Coronary artery (tissue), 2 donors: Measurements from ENCODE around the gene BGN.

Source experiments
- DNase-seq: peaks from one replicate; pipeline ENCODE4 v3.0.0-alpha.2; 2017; ENCODE audit warnings: low spot score
- H3K27ac ChIP-seq, 2 donors: fragments of 200-600 bp; sonication (generic); one replicate each; pipeline ENCODE4 v1.5.1; 2016 to 2019
- H3K4me3 ChIP-seq: fragments of 200-600 bp; sonication (generic); 2 replicates; pipeline ENCODE4 v1.5.1; 2016; ENCODE audit warnings: mild to moderate bottlenecking, moderate library complexity
- TF ChIP-seq, protein P1 (sequence below): fragments of 200-600 bp; sonication (generic); IDR thresholded peaks from one replicate; pipeline ENCODE4 v1.5.1; 2019; ENCODE audit warnings: antibody characterized with exemption

BGN gene

DNA sequence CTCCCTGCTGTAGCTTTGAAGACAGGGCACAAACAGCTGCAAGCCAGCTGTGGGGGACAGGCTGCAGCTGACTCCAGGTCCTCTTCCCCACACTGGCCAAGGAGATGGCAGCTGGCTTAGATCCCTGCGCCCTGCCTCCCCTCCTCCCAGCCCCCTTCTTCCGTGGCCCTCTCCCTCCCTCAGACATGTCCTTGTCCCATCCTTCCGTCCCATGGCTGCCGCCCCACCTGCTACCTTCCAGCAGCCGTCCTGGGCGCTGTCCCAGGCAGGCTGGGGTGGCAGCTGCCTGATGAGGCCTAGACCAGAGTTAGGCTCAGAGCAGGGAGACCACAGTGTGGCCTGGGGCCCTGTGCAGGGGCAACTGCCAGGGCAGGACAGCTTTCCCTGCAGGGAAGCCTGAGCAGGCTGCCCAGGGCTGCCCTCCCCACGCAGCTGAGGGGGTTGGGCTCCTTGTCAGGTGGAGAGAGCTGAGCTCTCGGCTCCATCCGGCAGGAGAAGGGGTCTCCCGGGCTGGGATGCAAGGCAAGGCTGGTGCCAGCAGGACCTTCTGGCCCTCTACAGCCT is 3.3 kb upstream of the BGN start:
- Histone ChIP-seq H3K4me3 (no peak overlapping the region), H3K27ac (peak overlapping the region in 1 of 2 donors; percentile 97)
- DNase-seq, result no peak
- TF ChIP-seq, protein P1, sequence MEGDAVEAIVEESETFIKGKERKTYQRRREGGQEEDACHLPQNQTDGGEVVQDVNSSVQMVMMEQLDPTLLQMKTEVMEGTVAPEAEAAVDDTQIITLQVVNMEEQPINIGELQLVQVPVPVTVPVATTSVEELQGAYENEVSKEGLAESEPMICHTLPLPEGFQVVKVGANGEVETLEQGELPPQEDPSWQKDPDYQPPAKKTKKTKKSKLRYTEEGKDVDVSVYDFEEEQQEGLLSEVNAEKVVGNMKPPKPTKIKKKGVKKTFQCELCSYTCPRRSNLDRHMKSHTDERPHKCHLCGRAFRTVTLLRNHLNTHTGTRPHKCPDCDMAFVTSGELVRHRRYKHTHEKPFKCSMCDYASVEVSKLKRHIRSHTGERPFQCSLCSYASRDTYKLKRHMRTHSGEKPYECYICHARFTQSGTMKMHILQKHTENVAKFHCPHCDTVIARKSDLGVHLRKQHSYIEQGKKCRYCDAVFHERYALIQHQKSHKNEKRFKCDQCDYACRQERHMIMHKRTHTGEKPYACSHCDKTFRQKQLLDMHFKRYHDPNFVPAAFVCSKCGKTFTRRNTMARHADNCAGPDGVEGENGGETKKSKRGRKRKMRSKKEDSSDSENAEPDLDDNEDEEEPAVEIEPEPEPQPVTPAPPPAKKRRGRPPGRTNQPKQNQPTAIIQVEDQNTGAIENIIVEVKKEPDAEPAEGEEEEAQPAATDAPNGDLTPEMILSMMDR, result no peak

DNA sequence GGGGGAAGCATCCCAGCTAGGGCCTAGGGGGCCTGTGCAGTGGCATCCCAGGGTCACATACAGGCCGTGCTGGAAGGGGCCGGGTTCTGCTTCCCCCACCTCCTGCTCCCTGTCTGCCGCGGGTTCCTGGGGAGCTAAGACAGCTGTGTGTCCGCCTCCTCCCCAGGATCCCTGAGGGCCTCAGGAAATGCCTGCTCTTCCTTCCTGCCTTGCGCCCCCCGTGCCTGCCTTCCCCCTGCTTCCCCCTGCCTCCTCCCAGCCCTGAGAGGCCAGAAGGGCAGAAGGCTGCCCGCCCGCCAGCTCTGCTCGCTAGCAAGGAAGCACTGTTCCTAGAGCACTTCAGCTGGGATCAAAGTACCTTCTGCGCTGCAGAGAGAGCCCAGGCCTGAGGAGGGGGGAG is 2.9 kb upstream of the BGN start:
- no peak for DNase-seq
- TF ChIP-seq, protein P1, result no peak
- H3K27ac ChIP-seq, result peak overlapping the region in 1 of 2 donors; percentile 97
- no peak overlapping the region for H3K4me3 ChIP-seq

DNA sequence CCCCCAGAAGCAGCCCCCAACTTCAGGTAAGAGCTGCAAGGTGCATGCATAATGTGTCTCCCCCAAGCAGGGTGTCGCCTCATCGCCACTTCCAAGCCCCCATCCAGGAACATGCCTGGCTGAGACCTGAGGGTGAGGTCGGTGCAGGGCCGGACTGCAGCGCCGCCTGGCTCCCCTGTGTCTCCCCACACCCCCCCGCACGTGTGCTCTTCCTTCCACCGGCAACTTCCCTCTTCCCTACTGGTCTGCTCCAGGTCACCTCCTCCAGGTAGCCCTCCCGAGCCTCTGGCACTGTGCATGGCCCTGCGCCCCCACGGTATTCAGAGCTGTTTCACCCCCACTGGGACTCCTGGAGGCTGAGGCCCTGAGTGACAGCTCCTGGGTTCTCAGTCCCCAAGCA is 2.2 kb upstream of the BGN start:
- TF ChIP-seq, protein P1, result no peak
- no peak for DNase-seq
- no peak overlapping the region for H3K4me3 ChIP-seq
- H3K27ac ChIP-seq, result peak overlapping the region in 1 of 2 donors; percentile 97

DNA sequence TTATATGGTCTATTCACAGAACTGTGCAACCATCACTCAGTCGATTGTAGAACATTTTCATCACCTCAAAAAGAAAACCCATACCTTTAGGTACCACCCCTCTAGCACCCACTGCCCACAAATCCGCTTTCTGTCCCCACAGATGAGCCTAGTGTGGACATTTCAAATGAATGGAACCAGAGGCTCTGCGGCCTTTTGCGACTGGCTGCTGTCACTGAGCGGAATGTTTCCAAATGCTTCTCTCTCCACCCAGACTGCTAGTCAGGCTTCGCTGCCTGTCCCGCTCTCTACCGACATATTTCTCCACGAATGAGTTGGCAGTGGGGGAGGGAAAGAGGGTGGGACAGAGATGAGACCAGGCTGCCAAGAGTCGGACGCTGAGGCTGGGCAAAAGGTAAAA is 1.7 kb upstream of the BGN start:
- H3K4me3 ChIP-seq, result no peak overlapping the region
- TF ChIP-seq, protein P1, result no peak
- no peak for DNase-seq
- peak overlapping the region in 1 of 2 donors; percentile 85 for H3K27ac ChIP-seq

DNA sequence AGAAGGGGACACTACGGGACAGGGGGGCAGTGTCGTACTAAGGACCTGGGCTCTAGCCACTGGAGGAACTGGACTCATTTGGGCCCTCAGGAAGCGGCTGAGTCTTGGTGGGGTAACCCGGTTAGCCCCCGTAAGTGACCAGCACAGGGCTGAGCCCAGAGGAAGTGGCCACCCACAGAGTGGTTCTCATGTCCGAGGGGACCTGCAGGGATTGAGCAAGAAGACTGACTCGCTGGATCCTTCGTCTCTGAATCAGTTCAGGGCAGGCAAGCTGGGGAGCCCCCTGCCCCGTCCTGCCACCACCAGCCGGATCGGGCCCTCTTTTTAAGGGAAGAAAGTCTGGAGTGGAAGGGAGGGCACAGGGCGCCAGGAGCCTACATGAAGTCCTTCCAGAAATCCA is 719 bp upstream of the BGN start:
- peak overlapping the region; percentile 68 for H3K4me3 ChIP-seq
- TF ChIP-seq, protein P1, result no peak
- H3K27ac ChIP-seq, result peak overlapping the region; percentile 76 to 85
- DNase-seq, result no peak

DNA sequence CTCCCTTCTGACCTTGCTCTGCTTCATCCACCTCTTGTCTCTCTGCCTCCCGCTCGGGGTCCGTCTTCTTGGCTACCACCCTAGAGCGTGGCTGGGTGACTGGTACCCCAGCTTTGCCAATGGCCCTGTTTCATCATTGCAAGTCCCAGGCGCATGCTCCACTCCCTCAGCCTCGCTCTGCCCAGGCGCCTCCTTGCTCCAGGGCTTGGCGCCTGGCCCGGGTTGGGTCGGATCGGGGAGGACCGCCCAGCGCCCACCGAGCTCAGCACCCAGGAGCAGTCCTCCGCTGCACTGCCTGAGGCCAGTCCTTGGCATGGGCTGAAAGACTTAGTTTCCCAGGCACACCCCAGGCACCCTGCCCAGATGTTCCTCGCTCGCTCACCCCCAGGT is 577 bp downstream of the BGN start:
- TF ChIP-seq, protein P1, result no peak
- Histone ChIP-seq H3K4me3 (peak overlapping the region; percentile 68), H3K27ac (peak overlapping the region; percentile 76 to 85)
- DNase-seq, result no peak

DNA sequence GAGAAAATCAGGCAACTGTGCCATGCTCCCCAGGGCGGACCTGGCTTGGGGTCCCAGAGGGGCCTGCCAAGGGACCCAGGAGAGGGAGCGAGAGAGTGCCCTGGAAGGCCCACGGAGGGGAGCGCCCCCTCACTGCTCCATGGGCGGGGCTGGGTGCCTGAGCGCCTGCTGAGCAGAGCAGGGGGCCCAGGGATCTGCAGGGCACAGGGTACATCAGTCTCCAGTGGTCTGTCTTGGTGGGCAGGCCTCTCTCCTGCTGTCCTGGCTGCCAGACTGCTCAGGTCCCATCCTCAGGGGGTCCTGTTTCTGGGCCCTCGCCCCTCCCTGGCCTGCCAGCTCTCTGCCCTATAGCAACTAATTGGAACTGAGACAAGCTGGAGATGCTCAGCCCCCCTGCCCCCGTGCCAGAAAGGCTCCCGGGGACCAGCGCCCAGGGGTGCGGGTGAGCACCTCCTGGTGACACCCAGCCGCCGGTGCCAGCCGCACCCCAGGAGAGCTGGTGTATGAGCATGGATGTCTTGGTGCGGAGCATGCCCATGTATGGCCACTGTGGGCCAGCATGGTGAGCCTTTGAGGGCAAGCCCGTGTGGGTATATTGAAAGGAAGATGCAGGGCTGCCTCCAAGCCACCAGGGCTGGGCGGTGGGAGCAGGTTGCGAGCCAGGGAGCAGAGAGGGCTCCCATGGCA is 1.3 kb downstream of the BGN start:
- TF ChIP-seq, protein P1, result no peak
- Histone ChIP-seq H3K4me3 (peak overlapping the region; percentile 68), H3K27ac (peak overlapping the region; percentile 76 to 85)
- no peak for DNase-seq
